ENCODE results near the gene ARMC3.
"Not testable (repeated sequence)": the region's sequence is repeated elsewhere in the genome, so short reads cannot be mapped to it uniquely, and the experiment has no call there.

The ARMC3 gene

DNA sequence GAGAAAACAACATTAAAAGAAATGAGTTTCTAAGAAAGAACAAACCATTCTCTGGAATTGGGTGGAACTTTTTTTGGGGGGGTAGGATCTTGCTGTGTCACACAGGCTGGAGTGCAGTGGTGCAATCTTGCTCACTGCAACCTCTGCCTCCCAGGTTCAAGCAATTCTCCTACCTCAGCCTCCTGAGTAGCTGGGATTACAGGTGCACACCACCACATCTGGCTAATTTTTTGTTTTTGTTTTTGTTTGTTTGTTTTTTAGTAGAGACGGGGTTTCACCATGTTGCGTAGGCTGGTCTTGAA is 136.9 kb downstream of the ARMC3 start:
- not testable (repeated sequence) for H3K4me3 ChIP-seq (ENCODE audit: low read length); DNase-seq (ENCODE audit: low read depth, low spot score)

DNA sequence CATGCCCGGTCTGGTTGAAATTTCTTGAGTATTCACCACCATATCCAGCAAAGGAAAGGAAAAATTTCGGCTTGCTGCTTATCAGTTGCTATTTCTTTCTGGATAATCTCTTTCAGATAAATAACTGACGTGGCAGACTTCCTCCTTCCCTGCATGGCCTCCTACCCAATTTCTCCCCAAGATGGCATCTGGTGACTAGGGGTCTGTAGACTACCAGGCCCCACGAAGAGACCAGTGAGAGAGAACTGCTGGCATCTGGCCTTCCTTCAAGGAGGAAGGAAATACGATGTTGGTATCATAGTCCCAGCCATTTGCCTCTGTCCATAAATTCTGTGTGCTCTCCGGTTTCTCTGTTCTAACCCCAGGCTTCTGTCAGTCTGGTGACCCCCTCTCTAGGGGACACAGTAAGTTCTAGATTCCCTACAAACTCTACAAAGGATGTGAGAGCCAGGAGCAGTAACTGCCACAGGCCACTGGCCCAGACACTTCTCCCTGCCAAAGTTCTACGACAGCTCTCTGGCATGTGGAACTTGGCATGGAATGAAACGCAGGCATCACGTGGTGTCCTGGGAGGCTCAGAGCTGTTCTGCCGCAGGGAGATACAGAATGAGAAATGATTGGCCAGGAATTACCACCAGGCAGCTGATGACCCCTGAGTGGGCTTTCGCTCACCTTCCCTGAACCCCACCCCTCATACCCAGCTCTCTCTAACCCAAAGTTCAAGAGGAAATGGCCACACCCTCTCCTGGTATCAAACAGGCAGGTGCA is 137.5 kb downstream of the ARMC3 start:
- H3K4me3 ChIP-seq (ENCODE audit: low read length) = no peak overlapping the region
- DNase-seq (ENCODE audit: low read depth, low spot score) = no peak

DNA sequence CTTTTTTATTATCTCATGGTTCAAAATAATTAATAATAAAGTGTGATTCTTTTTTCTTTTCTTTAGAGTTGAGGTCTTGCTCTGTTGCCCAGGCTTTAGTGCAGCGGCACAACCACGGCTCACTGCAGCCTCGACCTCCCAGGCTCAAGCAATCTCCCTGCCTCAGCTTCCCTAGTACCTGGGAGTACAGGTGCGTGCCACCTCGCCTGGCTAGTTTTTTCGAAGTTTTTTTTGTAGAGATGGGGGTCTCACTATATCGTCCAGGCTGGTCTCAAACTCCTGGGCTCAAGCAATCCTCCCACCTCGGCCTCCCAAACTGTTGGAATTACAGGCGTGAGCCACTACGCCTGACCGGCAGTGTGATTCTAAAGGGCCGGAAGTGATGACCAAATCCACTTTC is 139.5 kb downstream of the ARMC3 start:
- DNase-seq (ENCODE audit: low read depth, low spot score) = no peak

DNA sequence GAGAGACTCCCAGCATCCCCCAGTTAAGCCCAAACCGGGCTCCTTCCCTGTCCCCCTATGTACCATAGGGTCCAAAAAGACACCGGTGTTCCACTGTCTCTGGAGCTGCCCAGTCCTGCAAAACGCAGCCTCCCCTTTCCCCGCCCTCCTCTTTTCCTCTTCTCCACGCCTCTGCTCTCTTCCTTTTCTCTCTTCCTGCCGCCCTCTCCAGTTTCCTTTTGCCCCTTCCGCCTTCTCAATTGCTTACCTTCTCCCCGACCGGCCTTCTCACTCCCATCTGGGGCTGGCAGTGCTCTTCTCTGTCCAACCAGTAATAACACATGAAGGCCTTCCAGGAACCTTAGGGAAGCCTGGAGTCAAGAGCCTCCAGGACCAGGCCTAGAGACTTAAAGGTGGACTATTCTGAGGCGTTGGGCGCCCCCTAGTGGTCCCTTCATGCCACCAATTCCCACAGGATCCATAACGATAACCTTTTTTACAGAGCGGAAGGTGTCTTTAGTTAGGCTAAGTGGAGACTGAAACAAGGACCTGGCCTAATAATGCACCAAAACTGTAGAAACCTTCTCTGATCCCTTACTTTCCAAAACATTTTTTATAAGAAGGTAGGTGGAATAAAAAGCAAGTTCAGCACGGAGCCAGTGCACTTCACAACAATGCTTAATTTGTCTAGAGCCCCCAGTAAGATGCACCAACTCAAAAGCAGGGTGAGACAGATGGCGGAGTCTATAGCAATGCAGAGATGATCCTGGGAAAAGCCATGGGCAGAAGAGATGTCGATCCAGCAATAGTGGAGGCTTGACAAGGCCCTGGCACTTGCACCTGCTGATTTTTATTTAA is 140.3 kb downstream of the ARMC3 start:
- peak; percentile 54 for DNase-seq (ENCODE audit: low read depth, low spot score)
- H3K4me3 ChIP-seq (ENCODE audit: low read length) = no peak overlapping the region

More for the DNA sequence above, 139.5 kb downstream of the ARMC3 start:
- H3K4me3 ChIP-seq (ENCODE audit: low read length) = no peak overlapping the region

DNA sequence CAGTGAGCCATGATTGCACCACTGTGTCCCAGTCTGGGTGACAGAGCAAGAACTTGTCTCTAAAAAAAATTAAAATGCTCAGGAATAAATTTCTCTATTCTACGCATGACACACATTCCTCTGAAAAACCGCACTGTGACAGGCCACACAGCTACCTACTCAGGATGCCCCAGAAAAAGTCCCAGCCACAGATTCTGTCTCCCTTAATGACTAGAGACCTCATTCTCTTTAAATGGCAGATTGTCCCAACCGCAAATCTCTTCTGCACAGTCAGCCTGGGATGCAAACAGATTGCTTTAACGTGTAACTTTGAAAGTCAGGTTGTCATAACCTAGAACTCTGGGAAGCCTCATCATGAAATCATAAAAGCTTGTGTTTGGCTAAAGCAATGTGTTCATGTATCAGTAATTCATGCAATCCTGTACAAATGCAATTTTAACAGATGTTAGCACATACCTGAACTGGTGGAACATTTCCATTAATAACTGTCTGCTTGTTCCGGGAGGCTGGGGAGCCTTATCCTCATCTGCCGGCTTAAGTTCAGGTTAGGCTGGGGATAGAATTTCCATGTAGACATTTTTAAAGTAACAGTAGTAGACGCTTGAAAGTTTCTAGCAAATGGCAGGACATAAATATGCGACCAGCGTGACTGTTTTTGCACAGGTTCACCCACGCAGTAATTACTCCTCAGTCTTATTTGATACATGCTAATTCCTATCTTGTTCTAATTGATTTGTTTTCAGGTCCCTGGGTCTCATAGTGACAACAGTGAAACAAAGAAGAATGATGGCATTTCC is 141.4 kb downstream of the ARMC3 start:
- no peak overlapping the region for H3K4me3 ChIP-seq (ENCODE audit: low read length)
- DNase-seq (ENCODE audit: low read depth, low spot score) = no peak

DNA sequence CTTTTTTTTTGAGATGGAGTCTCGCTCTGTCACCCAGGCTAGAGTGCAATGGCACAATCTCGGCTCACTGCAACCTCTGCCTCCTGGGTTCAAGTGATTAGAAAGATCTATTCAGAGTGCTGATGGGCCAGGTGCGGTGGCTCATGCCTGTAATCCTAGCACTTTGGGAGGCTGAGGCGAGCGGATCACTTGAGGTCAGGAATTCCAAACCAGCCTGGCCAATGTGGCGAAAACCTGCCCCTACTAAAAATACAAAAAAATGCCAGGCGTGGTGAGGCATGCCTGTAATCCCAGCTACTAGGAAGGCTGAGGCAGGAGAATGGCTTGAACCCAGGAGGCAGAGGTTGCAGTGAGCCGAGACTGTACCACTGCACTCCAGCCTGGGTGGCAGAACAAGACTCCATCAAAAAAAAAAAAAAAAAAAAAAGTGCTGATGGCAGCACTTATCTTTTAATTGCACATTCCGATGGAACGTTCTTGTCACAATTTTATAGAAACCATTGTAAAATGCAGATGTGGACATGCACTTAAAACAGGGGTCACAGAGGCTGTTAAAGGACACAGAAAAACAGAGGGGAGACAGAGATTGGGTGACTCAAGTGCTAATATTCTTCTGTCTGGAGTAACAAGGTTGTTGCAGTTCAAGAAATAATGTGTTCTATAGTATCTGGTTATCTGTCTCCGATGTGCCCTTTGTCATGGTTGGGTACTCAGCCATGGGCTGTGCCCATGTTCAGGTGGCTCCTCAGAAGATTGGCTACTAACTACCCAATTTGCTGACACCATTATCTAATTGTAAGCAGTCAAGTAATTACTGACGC is 142.4 kb downstream of the ARMC3 start:
- not testable (repeated sequence) for DNase-seq (ENCODE audit: low read depth, low spot score)

DNA sequence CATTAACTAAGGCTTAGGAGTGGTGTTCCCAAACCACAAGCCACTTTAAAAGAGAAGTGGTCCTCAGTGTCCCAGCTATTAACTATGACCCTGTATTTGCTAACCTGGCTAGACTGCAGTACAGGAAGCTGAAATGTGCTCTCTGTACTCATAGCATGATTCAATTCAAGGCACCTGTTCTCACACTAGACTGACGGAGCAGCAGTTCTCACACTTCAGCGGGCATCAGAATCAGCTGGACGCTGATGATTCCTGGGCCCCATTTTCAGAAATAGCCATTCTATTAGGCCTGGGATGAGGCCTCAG is 143.0 kb downstream of the ARMC3 start:
- H3K4me3 ChIP-seq (ENCODE audit: low read length) = no peak overlapping the region
- no peak for DNase-seq (ENCODE audit: low read depth, low spot score)

More for the DNA sequence above, 142.4 kb downstream of the ARMC3 start:
- H3K4me3 ChIP-seq (ENCODE audit: low read length) = not testable (repeated sequence)

DNA sequence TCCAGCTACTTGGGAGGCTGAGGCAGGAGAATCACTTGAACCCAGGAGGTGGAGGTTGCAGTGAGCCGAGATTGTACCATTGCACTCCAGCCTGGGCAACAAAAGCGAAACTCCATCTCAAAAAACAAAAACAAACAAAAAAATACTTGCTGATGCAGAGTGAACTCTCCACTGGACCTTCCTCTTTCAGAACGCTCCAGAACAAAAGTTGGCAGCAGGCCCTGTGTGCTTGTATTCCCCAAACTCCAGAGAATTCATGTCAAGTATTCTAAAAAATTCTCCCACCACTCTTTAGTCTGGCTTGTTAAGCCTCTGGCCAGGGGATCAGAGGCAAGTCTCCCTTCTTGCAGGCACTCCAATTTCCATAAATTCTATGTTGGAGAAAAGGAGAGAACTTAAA is 144.7 kb downstream of the ARMC3 start:
- not testable (repeated sequence) for H3K4me3 ChIP-seq (ENCODE audit: low read length); DNase-seq (ENCODE audit: low read depth, low spot score)

DNA sequence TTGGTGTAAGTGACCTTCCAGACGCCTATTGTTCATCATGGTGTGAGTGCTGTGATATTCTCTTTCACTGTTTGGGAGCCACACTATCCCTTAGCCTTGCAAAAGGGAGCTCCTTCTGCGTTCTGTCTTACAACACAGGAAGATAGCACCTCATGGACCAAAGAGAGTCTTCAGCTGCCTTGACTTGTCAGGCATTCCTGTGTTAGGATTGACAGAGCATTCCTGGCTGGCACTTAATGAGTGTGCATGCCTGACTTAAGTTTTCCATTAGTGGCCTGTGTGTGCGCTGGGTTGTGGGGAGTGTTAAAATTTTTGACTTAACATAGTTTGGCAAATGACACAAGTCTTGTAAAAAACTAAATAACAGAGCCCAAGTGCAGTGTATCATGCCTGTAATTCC is 145.7 kb downstream of the ARMC3 start:
- H3K4me3 ChIP-seq (ENCODE audit: low read length) = no peak overlapping the region
- no peak for DNase-seq (ENCODE audit: low read depth, low spot score)

DNA sequence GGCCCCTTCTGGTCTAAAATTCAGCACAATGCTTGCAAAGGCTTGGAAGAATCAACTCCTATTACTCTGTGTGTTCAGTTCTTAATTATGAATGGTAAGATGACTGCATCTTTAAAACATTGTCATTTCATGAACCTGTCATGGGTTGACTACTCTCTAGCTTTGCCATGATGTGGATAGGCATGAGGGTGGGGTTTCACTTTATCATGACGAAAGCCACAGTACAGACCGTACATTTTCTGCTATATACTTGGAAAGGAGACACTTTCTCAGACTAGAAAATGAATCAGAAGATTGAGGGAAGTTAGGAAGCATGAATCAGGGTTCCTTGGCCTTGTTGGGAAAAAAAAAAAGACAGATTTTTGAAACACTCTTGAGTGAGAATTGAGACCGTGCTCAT is 147.8 kb downstream of the ARMC3 start:
- DNase-seq (ENCODE audit: low read depth, low spot score) = no peak
- H3K4me3 ChIP-seq (ENCODE audit: low read length) = no peak overlapping the region

DNA sequence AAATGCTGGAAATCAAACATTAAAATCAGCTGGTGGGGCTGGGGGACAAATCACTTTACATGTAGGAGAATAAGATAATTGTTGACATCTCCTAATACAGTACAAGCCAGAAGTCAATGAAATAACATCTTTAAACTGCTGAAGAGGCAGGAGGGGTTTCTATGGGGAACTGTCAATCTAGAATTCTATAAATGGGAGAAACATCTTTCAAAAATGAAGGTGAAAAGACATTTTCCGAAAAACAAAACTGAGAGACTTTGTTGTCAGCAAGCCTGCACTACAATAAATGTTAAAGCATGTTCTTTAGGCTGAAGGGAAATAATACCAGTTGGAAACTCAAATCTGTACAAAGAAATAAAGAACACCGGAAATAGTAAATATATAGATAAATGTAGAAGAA is 150.3 kb downstream of the ARMC3 start:
- no peak for DNase-seq (ENCODE audit: low read depth, low spot score)
- no peak overlapping the region for H3K4me3 ChIP-seq (ENCODE audit: low read length)

DNA sequence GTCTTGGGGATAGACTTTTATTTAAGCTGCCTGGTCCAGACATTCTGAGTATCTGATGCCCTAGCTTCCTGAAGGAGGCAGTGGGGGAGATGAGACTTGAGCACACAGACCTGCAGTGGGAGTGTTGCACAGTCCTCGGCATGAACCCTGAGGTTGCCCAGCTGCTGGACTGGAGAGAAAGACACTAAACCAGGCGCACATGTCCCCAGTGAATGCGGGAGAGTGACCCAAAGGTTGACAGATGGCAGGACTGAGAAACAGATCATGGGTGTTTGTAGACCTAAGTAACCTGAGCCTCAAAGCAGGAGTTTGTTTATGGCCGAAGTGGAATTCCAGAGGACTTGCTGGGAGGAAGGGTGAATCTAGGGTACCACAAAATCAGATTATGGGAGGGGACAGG is 151.8 kb downstream of the ARMC3 start:
- DNase-seq (ENCODE audit: low read depth, low spot score) = no peak
- H3K4me3 ChIP-seq (ENCODE audit: low read length) = no peak overlapping the region

DNA sequence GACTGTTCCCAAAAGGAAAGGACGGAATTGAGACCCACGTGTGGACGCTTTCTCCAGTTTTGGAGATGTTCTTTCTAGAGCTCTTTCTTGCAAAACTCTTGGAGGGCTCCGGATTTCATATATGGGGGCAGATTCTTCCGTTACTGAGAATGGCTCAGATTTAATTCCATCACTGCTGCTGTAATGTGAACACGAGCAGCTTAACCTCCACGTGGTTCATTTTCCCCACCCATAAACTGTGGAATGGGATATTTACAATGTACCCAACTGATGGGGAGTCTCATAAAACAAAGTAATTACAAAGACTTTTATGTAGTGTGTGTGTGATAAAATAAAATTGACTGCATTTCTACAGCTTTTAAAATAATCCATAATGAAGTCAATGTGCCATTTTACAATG is 152.4 kb downstream of the ARMC3 start:
- no peak overlapping the region for H3K4me3 ChIP-seq (ENCODE audit: low read length)
- no peak for DNase-seq (ENCODE audit: low read depth, low spot score)

DNA sequence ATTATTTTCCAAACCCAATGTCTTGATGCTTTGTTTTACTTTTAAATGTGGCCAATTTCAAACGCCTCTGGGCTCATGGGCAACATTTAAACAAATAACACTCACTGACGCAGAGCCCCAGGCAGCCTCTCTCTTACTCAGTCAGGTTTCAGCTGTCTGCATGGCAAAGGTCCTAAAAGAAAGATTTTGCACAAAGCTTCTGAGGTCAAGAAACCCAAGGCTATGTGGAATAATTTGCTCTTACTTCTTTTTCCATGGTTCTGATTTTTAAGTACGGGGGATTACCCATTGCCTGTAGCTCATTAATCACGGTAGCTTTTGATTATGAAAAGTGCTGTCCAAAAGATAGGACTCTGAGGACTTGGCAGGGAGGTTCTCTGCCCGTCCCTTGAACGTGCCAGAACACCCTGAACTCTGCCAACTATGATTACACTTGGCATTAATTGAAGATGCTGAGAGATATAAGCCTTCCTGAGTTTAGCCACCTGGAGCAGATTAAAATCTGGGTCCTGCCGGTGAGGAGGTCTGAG is 153.4 kb downstream of the ARMC3 start:
- H3K4me3 ChIP-seq (ENCODE audit: low read length) = no peak overlapping the region
- DNase-seq (ENCODE audit: low read depth, low spot score) = no peak

DNA sequence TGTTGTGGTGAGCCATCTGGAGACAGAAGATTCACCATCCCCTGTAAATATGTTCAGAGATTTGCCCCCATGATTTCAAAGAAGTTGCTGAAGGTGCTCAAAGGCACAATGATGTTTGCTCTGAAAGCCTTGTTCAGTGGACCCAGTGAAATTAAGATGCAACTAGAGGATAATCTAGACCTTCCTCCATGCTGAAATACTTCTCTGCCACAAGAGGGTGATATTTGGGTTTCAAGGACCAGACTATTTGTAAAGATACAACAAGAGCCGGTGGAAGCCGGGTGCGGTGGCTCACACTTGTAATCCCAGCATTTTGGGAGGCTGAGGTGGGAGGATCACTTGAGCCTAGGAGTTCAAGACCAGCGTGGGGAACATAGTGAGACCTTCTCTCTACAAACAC is 154.0 kb downstream of the ARMC3 start:
- no peak for DNase-seq (ENCODE audit: low read depth, low spot score)
- H3K4me3 ChIP-seq (ENCODE audit: low read length) = no peak overlapping the region

Data from Jurkat, Clone E6-1 (cell line).